Measurements from ENCODE around the gene ANAPC2. TPM values are rescaled to one million over a fixed set of nuclear protein-coding genes. Genes with fewer than 3 reads are reported as not detected.
A peak's percentile ranks its signal among the peaks of the same experiment; 100 is the strongest.

Gene ANAPC2
- total RNA-seq, 2 experiments from 2014 or later = 144 to 149 TPM

- ATAC-seq (ENCODE audit: poor library complexity) (no peak), DNase-seq (no peak)
- POLR2A ChIA-PET = interaction anchor here (0.5 to 3.7 kb wide), 23 partner anchors 9 to 340 kb away, joined by 3 to 46 read pairs (median 6); partner anchors contain the start of genes ANAPC2, CYSRT1, GRIN1 and MAN1B1
- Histone ChIP-seq H3K27ac (ENCODE audit: low read depth in 1 of 2, low read length in 2 of 2) (peak overlapping the region in 1 of 2 donors; percentile 60), H3K4me3 (ENCODE audit: low read length) (peak overlapping the region; percentile 72), H3K27me3 (ENCODE audit: control insufficient read depth in 1 of 2, insufficient read depth in 2 of 2, low read length in 2 of 2) (peaks cover 5 to 7% of the 10 kb centered on the region in 2 experiments), H3K4me1 (ENCODE audit: insufficient read depth, low read length) (peaks cover 37% of the 10 kb centered on the region), H3K36me3 (ENCODE audit: insufficient read depth, low read length) (no peaks in the 10 kb centered on the region), H3K9me3 (ENCODE audit: control insufficient read depth in 1 of 2, insufficient read depth in 1 of 2, low read length in 2 of 2) (peaks cover 4 to 19% of the 10 kb centered on the region in 2 experiments)
- Mint-ChIP-seq H3K4me3 (peak overlapping the region; percentile 82), H3K36me3 (ENCODE audit: low read depth) (peaks cover 11% of the 10 kb centered on the region), H3K4me1 (ENCODE audit: low read depth) (peaks cover 30% of the 10 kb centered on the region), H3K27ac (peak overlapping the region; percentile 73), H3K9me3 (no peaks in the 10 kb centered on the region), H3K27me3 (peaks cover 15% of the 10 kb centered on the region)
- CTCF ChIA-PET = interaction anchor here (0.7 to 2.3 kb wide), 11 partner anchors 9 to 106 kb away, joined by 3 to 7 read pairs (median 5); partner anchors contain the start of genes CYSRT1, MAN1B1, RNF208 and SSNA1
- intact Hi-C loops (cut with DNase I, micrococcal nuclease) = no loop called here
- TF ChIP-seq, protein P1, sequence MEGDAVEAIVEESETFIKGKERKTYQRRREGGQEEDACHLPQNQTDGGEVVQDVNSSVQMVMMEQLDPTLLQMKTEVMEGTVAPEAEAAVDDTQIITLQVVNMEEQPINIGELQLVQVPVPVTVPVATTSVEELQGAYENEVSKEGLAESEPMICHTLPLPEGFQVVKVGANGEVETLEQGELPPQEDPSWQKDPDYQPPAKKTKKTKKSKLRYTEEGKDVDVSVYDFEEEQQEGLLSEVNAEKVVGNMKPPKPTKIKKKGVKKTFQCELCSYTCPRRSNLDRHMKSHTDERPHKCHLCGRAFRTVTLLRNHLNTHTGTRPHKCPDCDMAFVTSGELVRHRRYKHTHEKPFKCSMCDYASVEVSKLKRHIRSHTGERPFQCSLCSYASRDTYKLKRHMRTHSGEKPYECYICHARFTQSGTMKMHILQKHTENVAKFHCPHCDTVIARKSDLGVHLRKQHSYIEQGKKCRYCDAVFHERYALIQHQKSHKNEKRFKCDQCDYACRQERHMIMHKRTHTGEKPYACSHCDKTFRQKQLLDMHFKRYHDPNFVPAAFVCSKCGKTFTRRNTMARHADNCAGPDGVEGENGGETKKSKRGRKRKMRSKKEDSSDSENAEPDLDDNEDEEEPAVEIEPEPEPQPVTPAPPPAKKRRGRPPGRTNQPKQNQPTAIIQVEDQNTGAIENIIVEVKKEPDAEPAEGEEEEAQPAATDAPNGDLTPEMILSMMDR (IDR thresholded peaks at IDR 0.05) = no peak
Measured at GRCh38 chr9:137130176-137130755, 58.1 kb downstream of the ANAPC2 start.

DNA sequence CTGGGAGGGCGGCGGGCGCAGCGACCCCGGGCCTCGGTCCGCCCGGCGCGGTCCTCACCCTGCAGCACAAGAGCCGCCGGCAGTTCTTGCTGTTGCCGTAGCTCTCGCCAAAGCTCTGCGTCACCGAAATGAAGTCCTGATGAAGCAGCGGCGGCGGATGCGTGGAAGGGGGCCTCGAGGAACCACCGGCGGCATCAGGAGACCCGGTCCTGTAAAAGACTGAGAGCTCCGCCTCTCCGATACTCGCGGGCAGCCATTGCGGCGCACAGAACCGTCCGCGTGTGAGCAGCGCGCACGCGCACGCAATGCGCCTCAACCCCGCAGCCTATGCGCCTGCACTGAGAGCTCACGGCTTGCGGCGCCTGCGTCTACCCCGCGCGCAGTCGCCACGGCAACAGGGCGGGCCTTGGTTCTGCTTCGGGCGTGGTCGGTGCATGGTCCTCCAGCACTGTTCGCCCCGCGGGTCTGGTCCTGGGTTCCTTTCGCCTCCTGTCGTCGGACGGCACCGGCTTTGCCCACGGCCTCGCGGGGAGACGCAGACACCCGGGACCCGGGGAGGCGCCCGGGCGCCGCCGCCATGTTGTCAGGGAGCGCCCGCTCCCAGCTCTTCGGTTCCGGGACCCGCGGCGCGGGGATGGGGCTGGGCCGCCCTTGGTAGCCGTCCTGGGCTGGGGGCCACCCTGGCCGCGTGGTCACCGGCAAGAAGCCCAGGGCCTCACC, 58.7 kb downstream of the ANAPC2 start:
- ATAC-seq (ENCODE audit: poor library complexity) (peak; percentile 92), DNase-seq (peak; percentile 80 to 97 (median 88))
- H3K27ac Mint-ChIP-seq = peak overlapping the region; percentile 81
- peaks cover 30% of the 10 kb centered on the region for H3K4me1 Mint-ChIP-seq (ENCODE audit: low read depth)
- Histone ChIP-seq H3K4me1 (ENCODE audit: insufficient read depth, low read length) (peaks cover 37% of the 10 kb centered on the region), H3K9me3 (ENCODE audit: control insufficient read depth in 1 of 2, insufficient read depth in 1 of 2, low read length in 2 of 2) (peaks cover 4 to 19% of the 10 kb centered on the region in 2 experiments), H3K36me3 (ENCODE audit: insufficient read depth, low read length) (no peaks in the 10 kb centered on the region), H3K27me3 (ENCODE audit: control insufficient read depth in 1 of 2, insufficient read depth in 2 of 2, low read length in 2 of 2) (peaks cover 5 to 7% of the 10 kb centered on the region in 2 experiments), H3K27ac (ENCODE audit: low read depth in 1 of 2, low read length in 2 of 2) (peak overlapping the region in 1 of 2 donors; percentile 84), H3K4me3 (ENCODE audit: low read length) (peak overlapping the region; percentile 72)
- H3K36me3 Mint-ChIP-seq (ENCODE audit: low read depth) = peaks cover 11% of the 10 kb centered on the region
- ChIA-PET POLR2A (interaction anchor here (0.5 to 3.7 kb wide), 24 partner anchors 10 to 339 kb away, joined by 3 to 46 read pairs (median 6); partner anchors contain the start of genes ANAPC2, CYSRT1, GRIN1 and MAN1B1), CTCF (interaction anchor here (0.6 to 2.3 kb wide), 13 partner anchors 9 to 401 kb away, joined by 3 to 7 read pairs (median 4); partner anchors contain the start of genes CYSRT1, MAN1B1, NRARP and RNF208)
- peak overlapping the region; percentile 94 for H3K4me3 Mint-ChIP-seq
- peaks cover 8% of the 10 kb centered on the region for H3K27me3 Mint-ChIP-seq
- TF ChIP-seq, protein P1 (IDR thresholded peaks at IDR 0.05) = no peak
- intact Hi-C loops (cut with DNase I, micrococcal nuclease) = loop anchor here (1.0 to 10.0 kb wide), 5 partner anchors 15 to 93 kb away; partner anchors contain the start of genes ANAPC2 (in 1 of the 2), DPP7 (in 1 of the 2), LRRC26 (in 1 of the 2) and MAN1B1 (in 1 of the 2)
- no peaks in the 10 kb centered on the region for H3K9me3 Mint-ChIP-seq

GRCh38 chr9:137128862-137129455, 59.4 kb downstream of the ANAPC2 start:
- Mint-ChIP-seq H3K27ac (peak overlapping the region; percentile 81), H3K27me3 (peaks cover 8% of the 10 kb centered on the region), H3K4me3 (peak overlapping the region; percentile 93), H3K4me1 (ENCODE audit: low read depth) (peaks cover 30% of the 10 kb centered on the region), H3K9me3 (no peaks in the 10 kb centered on the region), H3K36me3 (ENCODE audit: low read depth) (peaks cover 11% of the 10 kb centered on the region)
- Histone ChIP-seq H3K4me3 (ENCODE audit: low read length) (peak overlapping the region; percentile 72), H3K36me3 (ENCODE audit: insufficient read depth, low read length) (no peaks in the 10 kb centered on the region), H3K27ac (ENCODE audit: low read depth in 1 of 2, low read length in 2 of 2) (peak overlapping the region; percentile 63 to 84), H3K9me3 (ENCODE audit: control insufficient read depth in 1 of 2, insufficient read depth in 1 of 2, low read length in 2 of 2) (peaks cover 4 to 19% of the 10 kb centered on the region in 2 experiments), H3K4me1 (ENCODE audit: insufficient read depth, low read length) (peaks cover 37% of the 10 kb centered on the region), H3K27me3 (ENCODE audit: control insufficient read depth in 1 of 2, insufficient read depth in 2 of 2, low read length in 2 of 2) (peaks cover 0 to 7% of the 10 kb centered on the region in 2 experiments)
- ATAC-seq (ENCODE audit: poor library complexity) (no peak), DNase-seq (peak in 2 of 14 experiments; percentile 62 to 66)
- ChIA-PET CTCF (interaction anchor here (0.6 to 2.3 kb wide), 10 partner anchors 8 to 401 kb away, joined by 3 to 7 read pairs (median 4); partner anchors contain the start of genes CYSRT1, MAN1B1, NRARP and RNF208), POLR2A (interaction anchor here (0.9 to 3.7 kb wide), 21 partner anchors 10 to 330 kb away, joined by 3 to 46 read pairs (median 7); partner anchors contain the start of genes ANAPC2, CYSRT1, GRIN1 and MAN1B1)
- TF ChIP-seq, protein P1 (IDR thresholded peaks at IDR 0.05) = no peak
- intact Hi-C loops (cut with DNase I, micrococcal nuclease) = loop anchor here (1.0 to 10.0 kb wide), 5 partner anchors 15 to 94 kb away; partner anchors contain the start of genes ANAPC2 (in 1 of the 2), DPP7 (in 1 of the 2), LRRC26 (in 1 of the 2) and MAN1B1 (in 1 of the 2)

Data from CD4-positive, alpha-beta T cell (primary cell).